ENCODE results near the gene INF2.
A peak's percentile ranks its signal among the peaks of the same experiment; 100 is the strongest.

INF2 gene

GRCh38 chr14:104753528-104754212, 64.3 kb downstream of the INF2 start:
- peak; percentile 3 for ATAC-seq
- TF ChIP-seq PATZ1 (CRISPR knock-in tag; IDR thresholded peaks at IDR 0.05; ENCODE audit: borderline replicate concordance) (no peak), TSHZ2 (CRISPR knock-in tag; IDR thresholded peaks at IDR 0.05) (no peak), ZFP30 (CRISPR knock-in tag; IDR thresholded peaks at IDR 0.05) (no peak), ARNTL (CRISPR knock-in tag; IDR thresholded peaks at IDR 0.05; ENCODE audit: borderline replicate concordance, low read depth) (no peak), PPARA (CRISPR knock-in tag; IDR thresholded peaks at IDR 0.05; ENCODE audit: borderline replicate concordance) (no peak), ZC3H10 (CRISPR knock-in tag; IDR thresholded peaks at IDR 0.05) (no peak), POU6F1 (CRISPR knock-in tag; IDR thresholded peaks at IDR 0.05; ENCODE audit: borderline replicate concordance, low read depth) (no peak), RARB (CRISPR knock-in tag; IDR thresholded peaks at IDR 0.05) (no peak), GLIS3 (CRISPR knock-in tag; IDR thresholded peaks at IDR 0.05) (no peak), CSDC2 (CRISPR knock-in tag; IDR thresholded peaks at IDR 0.05) (no peak), ISL1 (CRISPR knock-in tag; IDR thresholded peaks at IDR 0.05) (no peak)

- TF ChIP-seq BACH2 (CRISPR knock-in tag; IDR thresholded peaks at IDR 0.05; ENCODE audit: borderline replicate concordance) (no peak), TCF4 (CRISPR knock-in tag; IDR thresholded peaks at IDR 0.05; ENCODE audit: borderline replicate concordance) (no peak), GLIS3 (CRISPR knock-in tag; IDR thresholded peaks at IDR 0.05) (no peak), OSR1 (CRISPR knock-in tag; IDR thresholded peaks at IDR 0.05) (no peak), RARB (CRISPR knock-in tag; IDR thresholded peaks at IDR 0.05) (no peak), ZC3H10 (CRISPR knock-in tag; IDR thresholded peaks at IDR 0.05) (no peak)
- ATAC-seq: no peak
Measured at GRCh38 chr14:104754213-104754851, 64.9 kb downstream of the INF2 start.

GRCh38 chr14:104755621-104756020, 66.2 kb downstream of the INF2 start:
- ATAC-seq: no peak
- TF ChIP-seq ISL1 (CRISPR knock-in tag; IDR thresholded peaks at IDR 0.05) (no peak), ARNTL (CRISPR knock-in tag; IDR thresholded peaks at IDR 0.05; ENCODE audit: borderline replicate concordance, low read depth) (no peak), ZFP3 (CRISPR knock-in tag; IDR thresholded peaks at IDR 0.05) (no peak), CREB5 (CRISPR knock-in tag; IDR thresholded peaks at IDR 0.05; ENCODE audit: low read depth) (no peak), OSR1 (CRISPR knock-in tag; IDR thresholded peaks at IDR 0.05) (no peak), CSDC2 (CRISPR knock-in tag; IDR thresholded peaks at IDR 0.05) (no peak), GLIS3 (CRISPR knock-in tag; IDR thresholded peaks at IDR 0.05) (no peak), ZNF8 (CRISPR knock-in tag; IDR thresholded peaks at IDR 0.05) (no peak), PPARA (CRISPR knock-in tag; IDR thresholded peaks at IDR 0.05; ENCODE audit: borderline replicate concordance) (no peak), TSHZ2 (CRISPR knock-in tag; IDR thresholded peaks at IDR 0.05) (no peak), PATZ1 (CRISPR knock-in tag; IDR thresholded peaks at IDR 0.05; ENCODE audit: borderline replicate concordance) (no peak), ZNF565 (CRISPR knock-in tag; conservative IDR thresholded peaks at IDR 0.05; ENCODE audit: low read depth) (no peak)

Measured in SK-N-SH treated with all-trans-retinoic acid at 6 μM for 48 hours (cell line).